HG03354 (cell line): Measurements from ENCODE around the gene TEKT1.
"Not testable (repeated sequence)": the region's sequence is repeated elsewhere in the genome, so short reads cannot be mapped to it uniquely, and the experiment has no call there.

Experiments
- ATAC-seq: cut with Tn5 transposase; IDR thresholded peaks from one replicate; pipeline ENCODE4 v1.9.1; 2021; ENCODE audit warnings: mild to moderate bottlenecking; ENCODE audit not compliant: unreplicated experiment, poor library complexity, severe bottlenecking

Gene TEKT1

GRCh38 chr17:6818938-6819337 is 12.6 kb downstream of the TEKT1 start:
- no peak for ATAC-seq

DNA sequence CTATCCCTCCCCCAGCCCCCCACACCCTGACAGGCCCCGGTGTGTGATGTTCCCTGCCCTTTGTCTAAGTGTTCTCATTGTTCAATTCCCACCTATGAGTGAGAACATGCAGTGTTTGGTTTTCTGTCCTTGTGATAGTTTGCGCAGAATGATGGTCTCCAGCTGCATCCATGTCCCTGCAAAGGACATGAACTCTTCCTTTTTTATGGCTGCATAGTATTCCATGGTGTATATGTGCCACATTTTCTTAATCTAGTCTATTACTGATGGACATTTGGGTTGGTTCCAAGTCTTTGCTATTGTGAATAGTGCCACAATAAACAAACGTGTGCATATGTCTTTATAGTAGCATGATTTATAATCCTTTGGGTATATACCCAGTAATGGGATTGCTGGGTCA is 15.2 kb downstream of the TEKT1 start:
- not testable (repeated sequence) for ATAC-seq

GRCh38 chr17:6815775-6816174 is 15.8 kb downstream of the TEKT1 start:
- ATAC-seq: no peak

DNA sequence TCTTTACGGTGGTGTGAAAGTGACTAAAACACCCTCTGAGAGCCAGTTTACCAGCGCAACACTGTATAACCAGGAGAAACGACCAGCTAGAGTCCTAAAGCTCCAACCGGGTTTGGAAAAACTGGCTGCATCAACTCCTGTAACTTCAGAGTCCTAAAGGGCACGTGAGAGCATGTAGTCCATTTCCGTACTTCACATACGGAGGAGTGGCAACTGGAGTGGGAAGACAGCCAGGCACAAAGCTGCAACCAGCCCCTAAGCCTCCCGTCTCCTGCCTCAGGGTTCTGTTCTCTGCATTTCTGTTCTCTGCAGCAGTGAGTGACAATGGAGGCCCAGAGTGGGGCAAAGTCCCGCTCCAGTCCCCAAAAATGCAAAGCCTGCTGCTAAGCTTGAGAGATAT is 19.2 kb downstream of the TEKT1 start:
- ATAC-seq: no peak

DNA sequence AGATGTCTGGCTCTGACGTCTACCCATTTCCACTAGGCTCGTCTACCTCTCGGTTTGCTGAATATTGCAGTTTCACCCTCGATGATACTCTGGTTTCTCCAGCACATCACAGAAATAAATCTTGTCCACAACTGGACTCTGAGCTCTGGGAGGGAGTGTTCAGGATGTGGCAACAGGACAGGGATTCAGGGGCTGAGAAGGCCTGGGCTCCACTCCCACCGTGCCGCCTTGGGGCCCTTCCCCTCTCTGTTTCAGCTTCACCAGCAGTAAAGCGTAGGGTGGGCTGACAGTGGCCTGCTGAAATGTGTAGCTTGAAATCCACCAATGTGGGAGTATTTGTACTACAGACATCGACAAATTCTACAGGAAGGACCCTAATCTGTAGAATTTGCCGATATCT is 20.0 kb downstream of the TEKT1 start:
- ATAC-seq: no peak

DNA sequence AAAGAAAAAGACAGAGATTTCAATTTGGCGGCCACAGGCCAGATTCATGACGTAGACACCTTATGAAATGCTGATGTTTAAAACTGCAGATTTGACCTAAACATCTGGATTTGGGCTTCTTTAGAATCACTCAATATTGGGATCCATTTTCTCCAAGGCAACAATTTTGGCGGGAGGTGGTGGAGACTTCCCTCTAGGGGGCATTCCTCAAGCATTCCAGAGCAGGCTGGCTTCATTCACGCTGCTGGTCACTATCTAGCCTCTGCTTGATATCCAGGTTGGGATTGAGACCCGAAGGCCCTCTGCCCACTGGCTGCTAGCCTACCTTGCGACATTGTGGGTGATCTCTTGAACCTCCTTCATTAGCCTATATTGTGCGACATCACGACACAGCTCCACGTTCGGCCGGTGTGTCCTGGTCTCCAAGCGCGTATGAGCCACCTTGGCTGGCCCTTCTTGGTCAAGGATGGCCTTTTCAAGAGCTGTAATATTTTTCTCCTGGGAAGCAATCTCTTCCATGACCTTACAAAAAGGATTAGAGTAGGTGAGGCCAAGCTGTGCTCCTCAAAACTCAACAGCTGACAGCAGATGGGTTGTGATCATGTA is 31.0 kb downstream of the TEKT1 start:
- ATAC-seq: no peak

GRCh38 chr17:6799738-6800137 is 31.8 kb downstream of the TEKT1 start:
- no peak for ATAC-seq

GRCh38 chr17:6797718-6798351 is 33.7 kb downstream of the TEKT1 start:
- ATAC-seq: no peak

- ATAC-seq: no peak
These were observed 34.5 kb downstream of the TEKT1 start for GRCh38 chr17:6796887-6797490.

- no peak for ATAC-seq
These were observed 35.3 kb downstream of the TEKT1 start for GRCh38 chr17:6796017-6796886.

- no peak for ATAC-seq
These were observed 37.6 kb downstream of the TEKT1 start for GRCh38 chr17:6793748-6794493.

GRCh38 chr17:6789146-6789545 is 42.4 kb downstream of the TEKT1 start:
- ATAC-seq: no peak

GRCh38 chr17:6787081-6787693 is 44.3 kb downstream of the TEKT1 start:
- no peak for ATAC-seq

DNA sequence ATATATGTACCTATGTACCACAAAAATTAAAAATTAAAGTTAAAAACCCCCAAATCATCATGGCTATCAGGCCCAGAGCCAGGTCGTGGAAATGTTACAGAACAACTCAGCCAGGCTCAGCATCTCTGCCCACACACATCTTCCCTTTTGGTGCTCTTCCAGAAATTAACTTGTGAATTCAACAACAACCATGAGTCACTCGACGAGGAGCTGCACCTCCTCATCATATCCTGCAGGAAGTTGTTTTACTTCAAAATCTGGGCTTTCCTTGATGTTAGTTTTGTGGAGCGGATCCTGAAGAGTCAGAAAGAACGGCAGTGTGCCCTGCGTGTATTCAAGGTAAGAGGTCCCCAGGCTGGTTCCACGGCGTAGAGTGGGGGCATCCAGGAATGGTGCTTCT is 44.9 kb downstream of the TEKT1 start:
- no peak for ATAC-seq

DNA sequence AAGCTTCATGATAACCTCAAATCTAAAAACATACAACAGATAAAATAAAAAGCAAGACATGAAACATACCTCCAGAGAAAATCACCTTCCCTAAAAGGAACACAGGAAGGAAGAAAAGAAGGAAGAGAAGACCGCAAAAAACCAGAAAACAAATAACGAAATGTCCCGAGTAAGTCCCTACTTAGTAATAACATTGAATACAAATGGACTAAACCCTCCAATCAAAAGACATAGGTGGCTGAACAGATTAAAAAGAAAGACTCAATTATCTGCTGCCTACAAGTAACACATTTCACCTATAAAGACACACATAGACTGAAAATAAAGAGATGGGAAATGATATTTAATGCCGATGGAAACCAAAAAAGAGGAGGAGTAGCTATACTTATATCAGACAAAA is 49.3 kb downstream of the TEKT1 start:
- no peak for ATAC-seq

DNA sequence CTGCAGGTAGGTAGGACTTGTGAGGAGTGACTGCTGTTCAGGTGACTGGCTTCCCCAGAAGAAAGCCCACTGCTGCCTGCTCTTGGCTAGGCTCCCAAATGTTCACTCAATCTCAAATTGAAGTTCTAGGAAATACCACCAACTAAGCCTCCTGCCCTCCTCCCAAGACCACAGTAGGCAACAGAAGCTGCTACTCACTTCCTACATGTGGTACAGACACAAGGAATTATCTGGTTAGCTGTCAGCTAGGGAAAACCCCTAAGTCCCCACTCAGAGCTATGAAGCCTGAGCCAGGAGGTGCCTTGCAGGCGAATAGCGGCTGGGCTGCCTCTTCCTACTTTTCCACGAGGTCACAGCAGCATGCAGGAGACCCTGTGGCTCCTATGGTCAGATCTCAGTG is 50.6 kb downstream of the TEKT1 start:
- no peak for ATAC-seq

DNA sequence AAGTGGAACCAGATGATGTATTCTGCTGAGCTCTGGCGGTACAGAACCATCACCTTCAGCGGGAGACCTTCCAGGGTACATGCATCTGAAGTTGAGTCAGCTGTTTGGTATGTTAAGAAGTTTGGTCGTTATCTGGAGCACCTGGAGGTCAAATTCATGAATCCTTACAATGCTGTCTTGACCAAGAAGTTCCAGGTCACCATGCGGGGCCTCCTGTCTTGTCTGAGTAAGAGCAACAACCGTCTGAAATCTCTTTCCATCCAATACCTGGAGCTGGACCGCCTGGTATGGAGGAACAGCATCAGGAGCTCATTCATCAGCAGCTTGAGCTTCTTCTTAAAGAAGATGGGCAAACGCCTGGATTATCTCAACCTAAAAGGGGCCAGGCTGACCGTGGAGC is 51.5 kb downstream of the TEKT1 start:
- no peak for ATAC-seq

- no peak for ATAC-seq
These were observed 52.1 kb downstream of the TEKT1 start for GRCh38 chr17:6779411-6779810.

DNA sequence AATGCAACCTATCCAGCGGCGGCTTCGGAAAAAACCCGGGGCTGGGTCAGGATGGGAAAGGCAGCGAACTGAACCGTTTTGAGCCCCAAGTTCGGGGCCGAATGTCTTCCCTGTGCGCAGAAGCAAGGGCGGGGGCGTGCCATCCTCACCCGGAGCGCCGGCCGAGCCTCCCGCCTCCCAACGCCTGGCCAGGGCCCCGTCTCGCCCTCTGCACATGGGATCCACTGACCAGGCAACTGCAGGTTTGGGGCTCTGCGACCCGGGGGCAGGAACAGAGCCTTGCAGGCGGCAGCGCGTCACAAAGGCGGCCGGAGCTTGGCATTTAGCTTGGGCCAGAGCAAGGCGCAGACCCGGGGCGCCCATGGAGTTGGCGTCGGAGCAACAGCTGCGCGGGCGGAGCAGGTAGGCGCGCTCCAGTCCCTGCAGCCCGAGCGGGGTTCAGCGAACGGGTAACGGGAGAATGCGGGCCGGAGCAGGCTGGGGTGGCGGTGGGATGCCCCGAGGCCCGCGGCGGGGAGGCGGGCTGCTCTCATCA is 55.6 kb downstream of the TEKT1 start, which contains the start of gene FBXO39:
TSS of gene FBXO39 (plus strand) at position 345 of the 535 bp plus-strand sequence. CDS start 3,654 bp downstream, outside the sequence.
- ATAC-seq: no peak
